GM12865 (cell line): Measurements from ENCODE around the gene CDK10.

Experiments used
- DNase-seq: peaks from one replicate; pipeline ENCODE4 v3.0.0; 2010; ENCODE audit warnings: low read depth
- H3K4me3 ChIP-seq: 2 replicates; pipeline ENCODE4 v1.5.1; 2011; ENCODE audit warnings: mild to moderate bottlenecking, low read depth, low read length, control low read depth
- CTCF ChIP-seq: IDR thresholded peaks from 2 replicates; pipeline ENCODE4 v1.5.1; 2011; ENCODE audit warnings: low read length, control low read depth, low read depth, inconsistent platforms; ENCODE audit not compliant: insufficient read depth; ENCODE audit errors: missing control alignments

CDK10 gene

GRCh38 chr16:89744813-89745212, 58.3 kb downstream of the CDK10 start:
- TF ChIP-seq CTCF: no peak
- H3K4me3 ChIP-seq: no peak overlapping the region
- DNase-seq: no peak
